Stimulated activated CD8-positive, alpha-beta memory T cell treated with anti-CD3 and anti-CD28 coated beads, Interleukin-15, amount 100 ng/mL, for 4 hours (primary cell): ENCODE data around the gene CDCA5.

Source experiments
- DNase-seq, 2 donors: peaks; one replicate each; pipeline ENCODE4 v3.0.0-alpha.2; 2020; ENCODE audit warnings: low read depth in 2 of 2

The CDCA5 gene

DNA sequence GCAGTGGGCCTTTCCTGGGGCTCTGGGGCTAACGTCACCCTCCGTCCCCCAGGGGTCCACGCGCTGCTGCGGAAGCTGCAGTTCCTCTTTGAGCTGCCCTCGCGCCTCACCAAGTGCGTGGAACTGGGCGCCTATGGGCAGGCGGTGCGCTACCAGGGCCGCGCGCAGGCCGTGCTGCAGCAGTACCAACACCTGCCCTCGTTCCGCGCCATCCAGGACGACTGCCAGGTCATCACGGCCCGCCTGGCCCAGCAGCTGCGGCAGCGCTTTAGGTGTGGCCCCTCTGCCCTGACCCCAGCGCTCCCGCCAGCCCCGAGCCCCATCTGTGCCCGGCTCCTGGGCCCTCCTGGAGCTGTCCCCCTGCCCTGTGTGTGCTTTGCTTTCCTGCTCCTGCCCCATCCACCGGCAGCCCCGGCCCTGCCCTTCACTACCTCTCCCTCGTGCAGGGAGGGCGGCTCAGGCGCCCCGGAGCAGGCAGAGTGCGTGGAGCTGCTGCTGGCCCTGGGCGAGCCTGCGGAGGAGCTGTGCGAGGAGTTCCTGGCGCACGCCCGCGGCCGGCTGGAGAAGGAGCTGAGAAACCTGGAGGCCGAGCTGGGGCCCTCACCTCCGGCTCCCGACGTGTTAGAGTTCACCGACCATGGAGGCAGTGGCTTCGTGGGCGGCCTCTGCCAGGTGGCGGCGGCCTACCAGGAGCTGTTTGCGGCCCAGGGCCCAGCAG, 24.1 kb upstream of the CDCA5 start:
- DNase-seq = no peak

DNA sequence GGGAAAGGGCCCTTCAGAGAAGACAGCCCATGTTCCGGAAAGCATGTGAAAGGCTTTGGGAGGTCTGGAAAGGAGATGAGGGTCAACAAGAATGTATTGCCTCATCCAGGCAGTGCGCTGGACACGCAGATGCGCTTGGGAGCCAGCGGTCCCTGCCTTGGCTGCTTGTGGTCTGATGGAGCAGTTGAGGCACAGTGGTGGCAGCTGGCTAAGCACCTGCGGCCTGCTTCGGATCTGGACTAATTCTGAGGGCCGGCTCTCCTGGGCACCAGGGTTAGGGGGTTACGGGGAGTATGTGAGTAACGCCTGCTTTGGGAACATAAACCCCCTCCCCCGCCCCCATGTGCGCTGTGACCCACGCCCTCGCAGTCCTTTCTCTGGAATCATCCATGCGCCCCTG, 23.2 kb upstream of the CDCA5 start:
- DNase-seq = no peak

DNA sequence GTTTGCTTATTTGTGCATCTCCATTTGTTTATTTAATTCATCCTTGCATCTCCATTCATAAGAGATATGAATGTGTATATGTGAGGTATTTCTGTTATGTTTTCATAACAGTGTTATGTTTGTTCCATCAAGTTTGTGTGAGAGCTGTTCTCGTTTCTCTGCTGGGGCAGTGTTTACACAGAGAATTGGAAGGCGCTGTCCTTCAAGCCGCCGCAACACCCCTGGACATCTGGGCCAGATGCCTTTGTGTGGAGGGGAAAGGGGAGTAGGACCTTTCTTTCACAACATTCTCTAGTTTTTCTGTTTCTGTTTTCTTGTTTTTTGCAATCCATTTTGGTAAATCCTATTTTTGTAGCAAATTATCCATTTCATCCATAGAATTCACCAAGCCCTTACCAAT, 20.8 kb upstream of the CDCA5 start:
- no peak for DNase-seq

DNA sequence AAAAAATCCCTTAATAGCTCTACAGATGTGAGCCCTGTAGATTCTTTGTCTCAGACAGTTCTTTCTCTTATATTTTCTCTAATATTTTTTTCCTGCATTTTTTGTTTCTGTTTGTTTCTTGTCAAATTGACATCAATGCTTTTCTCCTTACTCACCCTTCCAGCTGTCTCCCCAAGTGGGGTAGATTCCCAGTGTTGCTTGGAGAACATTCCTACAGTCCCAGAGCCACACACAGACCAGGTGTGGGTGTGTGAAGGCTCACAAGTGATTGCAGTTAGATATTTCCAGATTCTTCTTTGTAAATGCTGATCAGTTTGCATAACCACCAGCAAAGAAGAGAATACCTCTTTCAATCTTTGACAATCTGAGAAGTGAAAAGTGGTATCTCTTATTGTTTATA, 19.6 kb upstream of the CDCA5 start:
- DNase-seq = no peak

DNA sequence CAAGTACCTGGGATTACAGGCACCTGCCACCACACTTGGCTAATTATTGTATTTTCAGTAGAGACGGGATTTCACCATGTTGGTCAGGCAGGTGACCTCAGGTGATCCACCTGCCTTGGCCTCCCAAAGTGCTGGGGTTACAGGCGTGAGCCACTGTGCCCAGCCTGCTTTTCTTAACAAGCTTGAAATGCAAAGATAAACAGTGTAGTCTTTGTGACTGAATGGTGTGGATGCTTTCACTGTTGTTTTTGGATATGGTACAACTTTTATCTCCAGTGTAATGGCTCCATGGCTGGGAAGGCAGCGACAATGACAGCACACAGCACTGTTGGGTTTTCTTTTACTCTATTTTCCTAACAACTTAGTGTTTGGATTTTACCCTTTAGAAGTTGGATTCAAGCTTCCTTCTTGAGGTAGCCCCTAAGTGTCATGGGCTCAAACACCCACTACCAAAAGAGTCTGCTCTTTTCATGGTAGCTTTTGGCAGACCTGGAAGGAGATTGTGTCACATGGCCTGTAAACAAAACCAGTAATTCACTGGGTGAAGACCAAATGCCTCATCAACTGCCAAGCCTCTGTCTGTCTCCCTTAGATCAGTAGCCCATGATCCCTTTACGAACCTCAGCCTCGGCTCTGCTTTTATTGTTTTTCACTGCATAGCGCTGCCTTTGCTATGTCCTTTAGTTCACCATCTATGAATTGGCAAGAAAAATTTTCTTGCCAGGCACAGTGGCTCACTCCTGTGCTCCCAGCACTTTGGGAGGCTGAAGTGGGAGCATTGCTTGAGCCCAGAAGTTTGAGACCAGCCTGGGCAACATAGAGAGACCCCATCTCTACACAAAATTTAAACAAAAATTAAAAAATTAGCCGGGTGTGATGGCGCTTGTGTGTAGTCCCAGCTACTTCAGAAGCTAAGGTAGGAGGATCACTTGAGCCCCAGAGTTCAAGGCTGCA, 18.6 kb upstream of the CDCA5 start:
- no peak for DNase-seq

DNA sequence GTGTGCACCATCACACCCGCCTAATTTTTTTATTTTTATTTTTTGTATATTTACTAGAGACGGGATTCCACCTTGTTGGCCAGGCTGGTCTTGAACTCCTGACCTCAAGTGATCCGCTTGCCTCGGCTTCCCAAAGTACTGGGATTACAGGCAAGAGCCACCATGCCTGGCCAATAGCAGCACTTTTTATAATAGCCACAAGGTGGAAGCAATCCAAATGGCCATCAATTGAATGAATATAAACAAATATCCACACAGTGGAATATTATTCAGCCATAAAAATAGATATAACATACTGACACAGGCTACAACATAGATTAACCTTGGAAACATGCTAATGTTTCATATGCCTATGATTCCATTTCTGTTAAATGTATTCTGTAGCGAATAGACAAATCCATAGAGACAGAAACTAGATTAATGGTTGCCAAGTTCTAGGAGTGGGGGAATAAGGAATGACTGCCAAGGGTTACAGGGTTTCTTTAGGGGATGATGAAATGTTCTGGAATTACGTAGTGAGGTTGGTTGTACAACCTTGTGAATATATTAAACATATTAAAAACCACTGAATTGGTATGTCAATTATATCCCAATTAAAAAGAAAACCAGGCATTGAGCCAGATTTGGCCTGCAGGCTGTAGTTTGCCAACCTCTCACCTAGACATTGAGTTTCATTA, 17.0 kb upstream of the CDCA5 start:
- DNase-seq = no peak

DNA sequence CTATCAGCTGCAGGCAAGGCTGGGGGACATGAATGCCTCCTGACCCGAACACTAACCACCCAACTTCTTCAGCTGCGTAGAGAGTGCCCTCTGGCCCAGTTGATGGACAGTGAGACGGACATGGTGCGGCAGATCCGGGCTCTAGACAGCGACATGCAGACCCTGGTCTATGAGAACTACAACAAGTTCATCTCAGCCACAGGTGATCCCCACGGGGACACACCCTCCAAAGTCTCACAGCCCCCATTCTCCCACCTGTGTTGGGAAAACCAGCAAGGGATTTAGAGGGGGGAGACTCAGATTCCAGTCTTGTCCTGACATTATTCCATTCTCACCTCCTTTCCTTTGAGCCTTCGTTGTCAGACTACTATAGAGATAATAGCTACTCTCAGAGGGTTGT, 13.1 kb upstream of the CDCA5 start:
- no peak for DNase-seq

DNA sequence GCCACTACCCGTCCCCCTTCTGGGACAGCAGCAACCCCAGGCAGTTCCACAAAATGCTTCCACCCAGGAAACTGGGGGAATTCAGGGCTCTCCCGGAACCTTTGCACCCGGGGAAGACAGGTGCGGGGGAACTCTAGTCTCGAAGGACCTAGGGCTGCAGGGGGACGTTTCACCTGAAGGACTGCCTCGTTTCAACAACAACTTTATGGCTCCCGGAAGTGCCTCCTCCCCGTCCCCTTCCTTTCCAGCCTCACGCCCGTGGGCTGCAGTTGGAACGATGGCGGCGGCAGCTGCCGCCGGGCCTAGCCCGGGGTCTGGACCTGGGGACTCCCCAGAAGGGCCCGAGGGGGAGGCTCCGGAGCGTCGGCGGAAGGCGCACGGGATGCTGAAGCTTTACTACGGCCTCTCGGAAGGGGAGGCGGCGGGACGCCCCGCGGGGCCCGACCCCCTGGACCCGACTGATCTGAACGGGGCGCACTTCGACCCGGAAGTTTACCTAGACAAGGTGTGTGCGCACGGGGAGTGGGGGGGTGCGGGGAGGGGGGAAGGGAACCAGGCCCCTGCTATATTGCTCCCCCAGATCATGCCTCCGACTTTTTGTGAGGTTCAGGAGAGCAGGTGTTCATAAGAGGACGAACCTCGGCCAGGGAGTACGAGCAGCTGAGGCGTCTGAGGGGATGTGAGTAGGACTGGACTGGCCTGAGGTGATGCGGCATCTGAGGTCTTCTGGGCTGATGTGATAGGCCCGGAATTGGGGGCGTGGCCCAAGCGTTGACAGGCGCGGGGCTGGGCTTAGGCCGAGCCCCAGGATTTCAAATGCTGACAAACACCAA, 12.3 kb upstream of the CDCA5 start, which contains the start of gene VPS51:
TSS of gene VPS51 (plus strand) at position 241 of the 833 bp plus-strand sequence. CDS start at position 278, 37 bp downstream.
- peak; percentile 61 to 76 for DNase-seq

DNA sequence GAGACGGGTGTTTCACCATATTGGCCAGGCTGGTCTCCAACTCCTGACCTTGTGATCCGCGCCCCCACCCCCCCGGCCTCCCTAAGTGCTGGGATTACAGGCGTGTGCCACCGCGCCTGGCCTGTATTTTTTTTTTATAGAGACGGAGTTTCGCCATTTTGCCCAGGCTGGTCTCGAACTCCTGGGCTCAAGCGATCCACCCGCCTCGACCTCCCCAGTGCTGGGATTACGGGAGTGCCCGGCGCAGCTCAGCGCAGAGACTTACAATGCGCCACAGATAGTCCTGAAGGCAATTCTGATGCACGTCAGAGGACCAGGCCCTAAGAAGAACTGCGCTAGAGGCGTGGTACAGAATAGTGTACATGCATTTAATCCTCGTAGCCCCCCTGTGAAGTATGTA, 11.6 kb upstream of the CDCA5 start:
- no peak for DNase-seq

DNA sequence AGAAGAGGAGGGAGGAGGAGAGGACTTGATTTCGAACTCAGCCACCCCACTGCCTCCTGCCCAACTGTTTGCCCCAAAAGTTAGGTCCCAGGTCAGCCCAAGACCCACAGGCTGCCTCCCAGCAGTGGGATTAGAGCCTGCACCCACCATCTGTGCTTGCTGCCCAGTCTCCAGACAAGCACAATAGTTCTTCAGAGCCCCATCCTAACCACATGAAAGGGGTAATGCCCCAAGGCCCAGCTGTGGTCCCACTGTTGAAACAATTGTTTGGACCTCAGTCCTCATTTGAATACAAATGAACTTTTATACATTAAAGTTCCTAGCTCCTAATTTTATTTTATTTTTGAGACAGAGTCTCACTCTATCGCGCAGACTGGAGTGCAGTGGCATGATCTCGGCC, 6.8 kb upstream of the CDCA5 start:
- no peak for DNase-seq

DNA sequence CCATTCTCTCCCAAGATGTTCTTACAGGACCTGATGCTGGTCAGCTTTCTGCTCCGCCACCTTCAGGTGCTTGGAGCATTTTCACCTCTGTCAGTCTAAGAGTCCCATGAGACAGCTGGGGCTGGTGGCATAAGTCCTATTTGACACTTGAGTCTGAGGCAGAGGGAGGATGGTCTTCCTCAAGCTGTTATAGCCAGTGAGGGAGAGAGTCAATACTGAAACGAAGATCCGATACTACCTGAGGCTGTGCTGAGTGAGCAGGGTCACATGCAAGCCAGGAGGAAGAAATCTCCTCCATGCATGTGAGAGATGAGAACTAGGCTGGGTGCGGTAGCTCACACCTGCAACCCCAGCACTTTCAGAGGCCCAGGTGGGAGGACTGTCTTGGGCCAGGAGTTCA, 5.8 kb upstream of the CDCA5 start:
- no peak for DNase-seq

DNA sequence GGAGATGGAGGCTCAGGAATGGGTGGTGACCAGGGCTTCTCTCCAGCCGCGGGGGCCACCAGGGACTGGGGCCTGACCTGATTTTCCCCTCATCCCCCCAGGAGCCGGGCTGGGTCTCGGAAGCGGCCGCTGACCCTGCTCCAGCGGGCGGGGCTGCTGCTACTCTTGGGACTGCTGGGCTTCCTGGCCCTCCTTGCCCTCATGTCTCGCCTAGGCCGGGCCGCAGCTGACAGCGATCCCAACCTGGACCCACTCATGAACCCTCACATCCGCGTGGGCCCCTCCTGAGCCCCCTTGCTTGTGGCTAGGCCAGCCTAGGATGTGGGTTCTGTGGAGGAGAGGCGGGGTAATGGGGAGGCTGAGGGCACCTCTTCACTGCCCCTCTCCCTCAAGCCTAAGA, 4.0 kb upstream of the CDCA5 start:
- DNase-seq = no peak

DNA sequence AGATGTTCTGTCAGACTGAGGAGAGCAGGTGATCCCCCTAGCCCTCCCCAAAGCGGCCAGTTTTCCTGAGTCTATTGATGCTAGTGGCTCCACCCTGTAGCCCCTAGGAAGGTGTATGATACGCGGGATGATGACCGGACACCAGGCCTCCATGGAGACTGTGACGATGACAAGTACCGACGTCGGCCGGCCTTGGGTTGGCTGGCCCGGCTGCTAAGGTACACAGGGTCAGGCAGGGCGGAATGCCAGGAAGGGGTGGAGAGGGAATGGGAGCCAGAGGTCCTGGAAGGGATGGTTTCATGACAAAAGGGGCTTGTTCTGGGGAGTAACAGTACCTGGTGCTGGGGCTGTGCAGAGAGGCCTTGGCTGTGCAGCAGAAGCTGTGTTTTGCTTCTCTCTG, 3.4 kb upstream of the CDCA5 start:
- DNase-seq = no peak

DNA sequence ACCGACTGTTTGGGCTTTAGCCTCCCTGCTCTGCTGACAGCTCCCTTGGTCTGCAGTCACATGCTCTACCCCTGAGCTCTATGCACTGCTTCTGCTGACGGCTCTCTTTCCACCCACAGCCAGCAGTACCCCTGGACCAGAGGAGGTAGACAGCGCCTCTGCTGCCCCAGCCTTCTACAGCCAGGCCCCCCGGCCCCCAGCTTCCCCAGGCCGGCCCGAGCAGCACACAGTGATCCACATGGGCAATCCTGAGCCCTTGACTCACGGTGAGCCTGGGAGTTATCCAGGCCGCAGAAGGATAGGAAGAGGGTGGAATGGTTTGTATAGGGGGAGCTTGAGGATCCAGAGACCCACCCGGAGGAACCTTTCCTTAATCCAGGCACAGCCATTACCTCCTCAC, 3.0 kb upstream of the CDCA5 start:
- DNase-seq = no peak

DNA sequence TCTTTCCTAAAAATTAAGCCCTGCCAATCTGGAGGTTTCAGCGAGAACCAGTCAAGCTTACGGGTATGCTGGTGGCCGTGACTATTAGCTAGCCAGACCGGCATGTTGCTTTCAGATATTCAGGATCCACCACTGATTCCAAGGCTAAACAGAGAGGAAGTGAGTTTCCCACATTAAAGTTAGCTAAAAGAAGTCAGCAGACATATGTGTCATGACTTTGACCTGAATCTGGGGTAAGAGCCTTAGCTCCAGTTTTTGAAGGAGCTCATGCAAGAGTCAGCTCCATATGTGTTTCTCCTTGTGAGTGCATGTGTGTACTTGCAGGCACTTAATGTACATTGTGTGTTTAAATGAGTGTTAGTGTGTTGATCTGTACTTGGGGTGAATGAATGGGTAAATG, 1.6 kb upstream of the CDCA5 start:
- no peak for DNase-seq

DNA sequence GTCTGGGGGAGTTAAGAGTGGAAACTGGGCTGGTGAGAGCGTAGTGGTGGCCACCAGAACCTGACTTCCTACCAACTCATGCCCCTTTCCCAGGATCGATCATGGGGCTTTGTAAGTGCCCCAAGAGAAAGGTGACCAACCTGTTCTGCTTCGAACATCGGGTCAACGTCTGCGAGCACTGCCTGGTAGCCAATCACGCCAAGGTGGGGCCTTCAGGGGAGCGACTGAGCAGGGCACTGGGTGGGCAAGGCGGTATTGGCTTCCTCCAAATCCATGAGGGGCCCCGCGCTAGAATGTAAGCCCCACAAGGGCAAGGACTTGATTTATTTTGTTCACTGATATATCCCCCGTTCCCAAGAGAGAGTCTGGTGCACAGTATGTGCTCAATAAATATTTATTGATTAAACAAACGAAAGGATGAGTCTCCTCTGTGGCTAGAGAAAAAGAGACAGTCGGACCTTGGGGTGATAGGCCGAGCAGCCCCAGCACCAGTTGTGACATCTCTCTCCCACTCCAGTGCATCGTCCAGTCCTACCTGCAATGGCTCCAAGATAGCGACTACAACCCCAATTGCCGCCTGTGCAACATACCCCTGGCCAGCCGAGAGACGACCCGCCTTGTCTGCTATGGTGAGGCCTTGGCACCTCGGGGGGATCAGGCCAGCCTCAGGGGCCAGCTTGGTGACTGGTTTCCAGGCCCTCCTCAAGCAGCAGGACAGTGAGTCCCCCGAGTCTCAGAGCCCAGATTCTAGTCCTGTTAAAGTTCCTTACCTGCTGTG, 947 bp upstream of the CDCA5 start:
- no peak for DNase-seq

DNA sequence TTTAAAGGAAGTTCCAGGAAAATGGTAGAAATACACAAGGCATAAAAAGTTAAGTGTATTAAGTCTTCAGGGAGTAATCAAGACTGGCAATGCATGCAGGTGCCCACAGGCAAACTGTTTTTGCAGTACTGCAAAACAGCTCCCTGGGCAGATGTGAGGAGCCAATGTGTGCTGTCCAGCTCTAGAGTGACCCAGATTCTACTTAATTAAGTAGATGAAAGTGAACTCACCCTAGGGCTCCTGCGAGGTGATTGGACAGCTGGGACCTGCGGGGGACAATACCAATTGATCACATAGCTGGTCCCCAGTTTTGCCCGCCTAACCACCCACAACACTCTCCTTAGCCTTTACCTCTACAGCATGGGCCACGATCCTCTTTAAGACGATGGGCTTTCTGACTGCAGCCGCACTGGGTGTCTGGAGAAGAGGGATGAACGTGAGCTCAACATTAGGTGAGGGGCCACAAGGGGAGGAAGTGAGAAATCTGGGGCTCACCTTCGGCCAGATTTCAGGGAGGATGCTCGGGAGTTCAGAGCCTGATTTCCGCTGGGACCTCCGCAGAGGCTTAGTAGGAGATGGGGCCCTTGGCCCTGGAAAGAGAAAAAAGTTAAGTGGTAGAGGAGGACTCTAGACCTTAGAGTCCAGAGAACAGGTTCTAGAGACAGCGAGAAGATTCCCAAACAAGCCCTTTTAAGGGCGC, 556 bp downstream of the CDCA5 start:
- DNase-seq = no peak

DNA sequence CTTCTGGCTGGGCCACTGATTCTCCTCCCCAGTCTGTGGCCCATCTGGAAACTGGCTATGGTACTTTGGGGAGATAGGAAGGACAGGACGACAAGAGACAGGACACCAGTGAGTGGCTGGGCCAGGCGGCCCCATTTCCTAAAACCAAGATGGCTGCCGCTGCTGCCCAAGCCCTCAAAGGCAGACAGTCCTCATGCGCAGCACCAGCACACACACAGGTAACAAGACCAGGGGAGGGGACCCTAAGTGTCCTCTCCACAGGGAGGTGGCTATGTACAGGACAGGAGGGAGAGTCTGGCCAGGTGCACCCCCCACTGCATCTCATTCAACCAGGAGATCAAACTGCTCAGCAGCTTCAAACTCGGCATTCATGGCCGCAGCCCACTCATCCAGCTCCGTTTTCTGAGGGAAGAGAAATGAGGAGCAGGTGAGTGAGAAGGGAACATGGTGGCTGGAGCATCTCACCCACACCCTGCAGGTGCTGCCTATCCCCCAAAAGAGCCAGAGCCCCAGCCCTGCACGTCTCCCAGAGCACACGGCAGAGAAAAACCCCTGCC, 5.0 kb downstream of the CDCA5 start:
- DNase-seq = no peak

DNA sequence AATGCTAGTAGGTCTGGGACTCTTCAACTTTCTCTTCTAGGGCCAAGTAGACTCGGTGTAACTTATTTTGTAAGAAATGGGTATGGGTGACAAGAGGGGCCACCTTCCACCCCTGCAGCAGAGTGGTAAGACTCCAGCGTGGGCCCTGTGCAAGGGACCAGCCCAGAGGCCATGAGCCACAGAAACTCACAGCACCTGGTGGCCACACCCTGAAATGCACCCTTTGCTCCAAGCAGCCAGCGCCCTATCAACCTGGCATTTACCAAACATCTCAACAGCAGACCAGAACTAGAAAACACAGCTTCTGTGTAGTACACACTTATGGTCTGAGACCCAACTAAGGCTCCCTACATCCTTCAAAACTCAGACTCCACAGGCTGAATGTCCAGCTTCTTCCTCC, 5.7 kb downstream of the CDCA5 start:
- DNase-seq = peak; percentile 21 to 44

DNA sequence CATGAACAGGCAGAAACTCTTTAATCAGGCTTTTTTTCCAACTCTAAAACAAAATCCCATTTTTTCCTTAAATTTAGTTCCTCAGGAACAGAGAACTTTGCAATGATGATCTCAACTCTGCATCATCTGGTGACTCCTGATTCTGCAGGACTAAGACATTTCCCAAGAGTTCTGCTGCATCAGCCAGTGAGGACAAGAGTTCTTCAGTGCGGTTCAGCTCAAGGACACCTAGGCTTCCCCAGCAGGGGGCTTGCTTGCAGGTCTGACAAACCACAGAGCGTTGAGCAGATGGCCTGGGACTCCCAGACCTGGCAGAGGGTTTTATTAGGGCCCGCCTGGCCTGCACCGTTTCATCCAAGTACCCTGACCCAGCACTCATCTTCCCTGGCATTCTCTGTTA, 6.4 kb downstream of the CDCA5 start:
- DNase-seq = no peak
